Endothelial cell of umbilical vein (primary cell): ENCODE measurements around the gene ITSN1.

Source experiments
- CTCF ChIP-seq, 2 donors: IDR thresholded peaks; 1 replicate in 1 of 2; 2 replicates in 1 of 2; pipeline ENCODE4 v1.5.1; 2011; ENCODE audit warnings: low read length in 2 of 2, mild to moderate bottlenecking in 2 of 2, moderate library complexity in 2 of 2, control low read depth in 1 of 2, inconsistent platforms in 1 of 2, low read depth in 1 of 2; ENCODE audit not compliant: insufficient read depth in 1 of 2; ENCODE audit errors: extremely low read depth in 1 of 2
- EZH2 ChIP-seq: IDR thresholded peaks from 2 replicates; pipeline ENCODE4 v1.6.1; 2012; ENCODE audit warnings: borderline replicate concordance, low read depth, mild to moderate bottlenecking, moderate library complexity, low read length, inconsistent platforms; ENCODE audit not compliant: severe bottlenecking
- GATA2 ChIP-seq: IDR thresholded peaks from 2 replicates; pipeline ENCODE4 v1.7.0; 2011; ENCODE audit warnings: low read depth, mild to moderate bottlenecking, moderate library complexity, mixed read lengths, low read length; ENCODE audit not compliant: insufficient read length, insufficient read depth
- MAX ChIP-seq: IDR thresholded peaks from 2 replicates; pipeline ENCODE4 v1.6.1; 2011; ENCODE audit not compliant: insufficient read depth, insufficient read length
- MYC ChIP-seq: IDR thresholded peaks from one replicate; pipeline ENCODE4 v1.6.1; 2011; ENCODE audit warnings: mild to moderate bottlenecking, low read depth, low read length
- POLR2A ChIP-seq: IDR thresholded peaks from 2 replicates; pipeline ENCODE4 v1.6.1; 2012; ENCODE audit warnings: low read depth, mild to moderate bottlenecking, control low read depth, low read length
- POLR2AphosphoS5 ChIP-seq: IDR thresholded peaks from 2 replicates; pipeline ENCODE4 v1.6.1; 2012; ENCODE audit warnings: low read depth, mild to moderate bottlenecking, control low read depth, low read length, moderate library complexity; ENCODE audit not compliant: insufficient read depth

- TF ChIP-seq EZH2, result no peak
- TF ChIP-seq CTCF (IDR thresholded peaks at IDR 0.05; ENCODE audit: extremely low read depth in 1 of 2, insufficient read depth in 1 of 2, low read depth in 1 of 2, low read length in 2 of 2), result no peak
- TF ChIP-seq POLR2A, result no peak
- TF ChIP-seq MAX, result no peak
- TF ChIP-seq GATA2, result no peak
- no peak for TF ChIP-seq POLR2AphosphoS5
- no peak for TF ChIP-seq MYC
These were observed 87.3 kb downstream of the ITSN1 start for GRCh38 chr21:33729641-33730040.
